Ovary (tissue), 9 donors: ENCODE data around the gene RAMACL. TPM values are rescaled to one million over a fixed set of nuclear protein-coding genes. Genes with fewer than 3 reads are reported as not detected.

Source experiments
- DNase-seq, 5 donors: peaks; one replicate each; pipeline ENCODE4 v3.0.0-alpha.2; 2019 to 2020
- H3K27ac ChIP-seq, 2 donors: fragments of 200-600 bp; one replicate each; pipeline versions ENCODE4 v1.5.1 to v1.8.0; 2019 to 2022
- H3K27me3 ChIP-seq: fragments of 200-600 bp; one replicate; pipeline ENCODE4 v1.8.0; 2022
- H3K36me3 ChIP-seq: fragments of 200-600 bp; sonication (generic); one replicate; pipeline ENCODE4 v1.5.1; 2019
- H3K4me1 ChIP-seq: one replicate; pipeline ENCODE4 v1.8.1; 2013; ENCODE audit warnings: mild to moderate bottlenecking, moderate library complexity; ENCODE audit not compliant: insufficient read depth
- H3K4me3 ChIP-seq: fragments of 200-600 bp; sonication (generic); one replicate; pipeline ENCODE4 v1.5.1; 2017
- H3K9me3 ChIP-seq, 2 donors: fragments of 200-600 bp in 1 of 2; sonication (generic) in 1 of 2; one replicate each; pipeline versions ENCODE4 v1.5.1 to v1.8.1; 2013 to 2019; ENCODE audit warnings: mild to moderate bottlenecking in 1 of 2, moderate library complexity in 1 of 2
- EP300 ChIP-seq: sonication (generic); formaldehyde crosslinking; IDR thresholded peaks from one replicate; pipeline ENCODE4 v1.6.1; 2017; ENCODE audit warnings: antibody characterized with exemption
- POLR2A ChIP-seq: fragments of 450-650 bp; IDR thresholded peaks from one replicate; pipeline ENCODE4 v1.6.1; 2017; ENCODE audit warnings: antibody characterized with exemption, mild to moderate bottlenecking, moderate library complexity
- WGBS, 3 donors: extraction: QIAGEN DNeasy Blood & Tissue Kit in 1 of 3; methylation state at CpG; one replicate each; pipeline versions ENCODE4 v1.1.5 to v1.1.7; 2013 to 2017; 5-methylcytosine and 5-hydroxymethylcytosine counted together
- intact Hi-C, 4 donors: fragments of 100-400 bp; cut with DNase I; formaldehyde crosslinking; loops; one replicate each; pipeline versions ENCODE4 v1.11.0 to v1.15.1; 2022 to 2023
- polyA plus RNA-seq, 2 donors: library from polyadenylated mRNA; stranded (reverse); fragments of 200-250 nt in 1 of 2; fragments of 350-450 nt in 1 of 2; fragmentation: Illumina TruSeq in 1 of 2; extraction: RNeasy Lipid Tissue Mini Kit (QIAGEN cat#74804) in 1 of 2; gene quantifications; one replicate each; pipeline ENCODE4 v1.2.3, GENCODE V29; 2013 to 2014
- total RNA-seq, 7 donors: library from RNA; depleted of rRNA in 2 of 7; stranded (reverse); fragments of >200 nt in 2 of 7; fragmentation: NEBNext Ultra II Directional in 3 of 7; extraction: Animal tissue kit (Norgen Biotek cat#: 25700) in 3 of 7; gene quantifications; one replicate each; pipeline versions ENCODE4 v1.1.0 to v1.2.4, GENCODE V29; 2016 to 2023
- TF ChIP-seq, protein P1 (sequence below), 3 donors: fragments of 450-650 bp in 2 of 3; fragments of 200-600 bp in 1 of 3; IDR thresholded peaks; one replicate each; pipeline versions ENCODE4 v1.5.1 to v1.8.0; 2016 to 2022; ENCODE audit warnings: antibody characterized with exemption in 3 of 3, mild to moderate bottlenecking in 1 of 3
- donor health status: DM: no; HTN: no; CAD: no; lungs with moderate emphysema.
- donor health status: DM: no; HTN: no; CAD: no.
- donor health status: Bipolar disorder and iron deficiency.
- donor health status: DM: yes; HTN: yes; CAD: no.
- donor health status: DM: no; HTN: no; CAD: no.
- donor health status: DM: yes; HTN: yes; CAD: no.

Gene RAMACL
- total and polyA plus RNA-seq, 9 donors: 0.16 to 6.4 (median 1.3) TPM

DNA sequence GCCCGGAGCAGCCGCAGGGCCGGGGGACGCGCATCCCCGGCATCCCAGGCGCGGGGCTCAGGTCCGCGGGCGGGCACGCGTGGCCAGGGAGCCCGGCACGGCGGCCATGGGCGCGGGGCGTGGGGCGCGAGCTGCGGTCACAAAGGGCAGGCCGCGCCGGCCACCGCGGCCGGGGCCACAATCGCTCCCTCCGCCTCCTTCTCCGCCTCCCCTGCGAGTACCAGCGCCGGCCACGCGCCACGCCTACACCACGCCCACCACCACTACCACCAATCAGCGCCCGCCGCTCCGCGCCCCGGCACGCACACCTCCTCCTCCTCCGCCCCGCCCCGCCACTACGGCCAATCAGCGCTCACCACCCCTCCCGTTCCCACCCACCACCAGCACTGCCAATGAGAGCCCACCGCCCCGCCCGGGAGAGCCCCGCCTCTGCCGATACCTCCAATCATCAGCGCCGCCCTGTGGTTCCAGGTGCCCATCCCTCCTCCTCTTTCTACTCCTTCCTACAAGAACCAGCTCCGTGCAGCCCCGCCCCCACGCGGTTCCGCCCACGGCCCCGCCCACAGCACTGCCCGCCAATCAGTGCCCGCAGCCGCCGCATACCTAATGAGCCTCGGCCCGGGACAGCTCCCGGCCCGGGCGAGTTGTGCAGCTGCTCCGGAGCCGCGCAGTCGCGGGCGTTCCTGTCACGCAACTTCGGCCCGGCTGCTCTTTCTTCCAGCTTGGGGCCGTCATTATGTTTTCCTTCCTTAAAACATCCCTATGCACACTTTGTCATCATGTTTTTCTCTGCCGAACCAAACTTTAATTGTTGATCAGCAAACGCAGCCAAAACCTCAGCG, 40.8 kb upstream of the RAMACL start, which contains the start of gene RPS6KA2:
Gene RPS6KA2 (minus strand): TSS at position 219 of the 842 bp plus-strand sequence. CDS start 232 bp downstream, outside the sequence.
- intact Hi-C loops: no loop called here
- no peaks in the 10 kb centered on the region for H3K36me3 ChIP-seq
- peak within 1 kb of the TSS; percentile 49 to 78 for H3K27ac ChIP-seq
- H3K9me3 ChIP-seq: no peaks in the 10 kb centered on the region
- WGBS, 3 donors: 1% methylated on average over 84 to 87 of the region's 87 CpGs
- no peaks in the 10 kb centered on the region for H3K27me3 ChIP-seq
- TF ChIP-seq EP300 (no peak), POLR2A (peak; percentile 76)
- H3K4me1 ChIP-seq: peaks cover 11% of the 10 kb centered on the region
- DNase-seq: peak; percentile 100
- peak within 1 kb of the TSS; percentile 56 for H3K4me3 ChIP-seq

DNA sequence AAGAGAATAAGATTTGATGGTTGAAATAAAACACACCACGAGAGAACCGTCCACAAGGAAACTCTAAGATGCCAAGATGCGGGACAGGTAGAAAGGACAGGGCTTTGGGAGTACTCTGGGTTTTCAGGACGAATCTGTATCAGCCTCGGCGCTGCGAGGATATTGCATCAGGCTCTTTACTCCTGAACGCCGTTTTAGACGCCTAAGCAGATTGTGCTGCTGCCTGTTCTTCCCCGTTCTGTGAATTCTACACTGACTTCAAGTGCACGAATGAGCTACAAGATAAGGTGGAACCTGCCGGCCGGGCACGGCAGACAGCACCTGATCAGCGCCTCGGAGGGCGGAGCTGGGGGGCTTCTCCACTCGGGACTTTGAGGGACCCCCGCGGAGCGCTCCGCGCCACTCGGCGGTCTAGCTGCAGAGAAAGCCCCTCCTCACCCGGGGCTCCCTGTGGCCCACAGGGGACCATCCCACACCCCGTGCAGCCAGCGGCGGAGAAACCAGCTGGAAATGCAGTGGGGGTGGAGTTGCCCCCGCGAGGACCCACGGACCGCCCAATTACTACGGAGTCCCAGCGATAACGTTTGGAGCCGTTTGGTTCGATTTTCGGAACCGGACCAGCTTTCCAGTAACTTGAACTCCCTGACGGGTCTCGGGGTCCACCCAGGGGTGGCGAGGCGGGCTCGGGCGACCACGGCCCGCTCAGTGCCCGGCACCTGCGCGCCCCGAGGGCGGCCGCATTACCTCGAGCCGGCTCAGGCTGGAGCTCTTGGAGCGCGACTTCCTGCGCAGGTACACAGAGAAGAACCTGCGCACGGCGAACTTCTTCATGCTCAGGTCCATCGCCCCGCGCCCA, 39.9 kb upstream of the RAMACL start:
- no peaks in the 10 kb centered on the region for H3K9me3 ChIP-seq
- peak; percentile 39 to 67 (median 63) for DNase-seq
- H3K36me3 ChIP-seq: no peaks in the 10 kb centered on the region
- WGBS, 3 donors: 1% methylated on average over 65 to 66 of the region's 66 CpGs
- H3K4me3 ChIP-seq: peak overlapping the region; percentile 56
- TF ChIP-seq EP300 (no peak), POLR2A (no peak)
- TF ChIP-seq, protein P1, sequence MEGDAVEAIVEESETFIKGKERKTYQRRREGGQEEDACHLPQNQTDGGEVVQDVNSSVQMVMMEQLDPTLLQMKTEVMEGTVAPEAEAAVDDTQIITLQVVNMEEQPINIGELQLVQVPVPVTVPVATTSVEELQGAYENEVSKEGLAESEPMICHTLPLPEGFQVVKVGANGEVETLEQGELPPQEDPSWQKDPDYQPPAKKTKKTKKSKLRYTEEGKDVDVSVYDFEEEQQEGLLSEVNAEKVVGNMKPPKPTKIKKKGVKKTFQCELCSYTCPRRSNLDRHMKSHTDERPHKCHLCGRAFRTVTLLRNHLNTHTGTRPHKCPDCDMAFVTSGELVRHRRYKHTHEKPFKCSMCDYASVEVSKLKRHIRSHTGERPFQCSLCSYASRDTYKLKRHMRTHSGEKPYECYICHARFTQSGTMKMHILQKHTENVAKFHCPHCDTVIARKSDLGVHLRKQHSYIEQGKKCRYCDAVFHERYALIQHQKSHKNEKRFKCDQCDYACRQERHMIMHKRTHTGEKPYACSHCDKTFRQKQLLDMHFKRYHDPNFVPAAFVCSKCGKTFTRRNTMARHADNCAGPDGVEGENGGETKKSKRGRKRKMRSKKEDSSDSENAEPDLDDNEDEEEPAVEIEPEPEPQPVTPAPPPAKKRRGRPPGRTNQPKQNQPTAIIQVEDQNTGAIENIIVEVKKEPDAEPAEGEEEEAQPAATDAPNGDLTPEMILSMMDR (IDR thresholded peaks at IDR 0.05): no peak
- peaks cover 11% of the 10 kb centered on the region for H3K4me1 ChIP-seq
- peak overlapping the region; percentile 49 to 60 for H3K27ac ChIP-seq
- H3K27me3 ChIP-seq: no peaks in the 10 kb centered on the region
- intact Hi-C loops: no loop called here

DNA sequence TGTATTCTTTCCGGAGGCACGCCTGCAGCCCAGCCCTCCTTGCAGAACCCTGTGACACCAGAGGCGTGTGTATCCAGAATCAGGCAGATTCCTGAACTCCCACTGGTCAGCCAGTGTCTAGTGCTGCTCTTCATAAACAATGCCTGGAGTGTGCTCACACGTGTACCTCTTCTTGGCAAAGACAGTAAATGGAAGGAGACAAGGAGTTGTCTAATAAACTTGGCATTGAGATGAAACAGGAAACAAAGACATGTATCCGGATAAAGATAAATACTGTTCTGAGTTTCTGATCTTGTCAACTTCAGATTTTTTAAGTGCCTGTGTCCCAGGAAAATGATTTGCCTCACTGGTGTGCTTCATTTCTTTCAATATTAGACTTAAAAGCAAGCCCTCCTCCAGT, 38.9 kb upstream of the RAMACL start:
- intact Hi-C loops: no loop called here

DNA sequence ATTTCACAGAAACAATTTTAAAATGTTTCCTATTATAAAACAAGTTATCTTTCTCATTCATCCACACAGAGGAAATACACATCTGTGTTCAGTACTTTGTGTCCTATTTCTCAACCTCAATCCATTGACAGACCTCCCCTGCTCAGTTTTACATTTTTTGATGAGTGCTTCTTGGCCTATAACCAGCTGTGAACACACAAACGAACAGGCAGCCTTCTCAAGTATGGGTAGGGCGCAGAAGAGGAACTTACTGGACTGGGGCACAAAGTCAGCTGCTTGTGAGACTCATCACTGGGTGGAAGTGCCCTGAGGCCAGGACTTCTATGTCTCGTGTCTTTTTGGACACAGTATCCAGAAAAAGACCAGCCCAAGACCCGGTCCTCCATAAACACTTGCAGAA, 37.8 kb upstream of the RAMACL start:
- H3K27me3 ChIP-seq: no peaks in the 10 kb centered on the region
- no peak overlapping the region for H3K4me3 ChIP-seq
- H3K9me3 ChIP-seq: no peaks in the 10 kb centered on the region
- no peak overlapping the region for H3K27ac ChIP-seq
- TF ChIP-seq, protein P1 (IDR thresholded peaks at IDR 0.05): no peak
- TF ChIP-seq EP300: no peak
- no peak for TF ChIP-seq POLR2A
- peak in 1 of 5 donors; percentile 30 for DNase-seq
- 28 to 37% (median 34%) methylated on average over 4 of the region's 4 CpGs for WGBS, 3 donors
- peaks cover 22% of the 10 kb centered on the region for H3K4me1 ChIP-seq
- H3K36me3 ChIP-seq: no peaks in the 10 kb centered on the region
- intact Hi-C loops: no loop called here

More for the DNA sequence above, 38.9 kb upstream of the RAMACL start:
- H3K36me3 ChIP-seq: no peaks in the 10 kb centered on the region
- peaks cover 17% of the 10 kb centered on the region for H3K4me1 ChIP-seq
- peak in 1 of 5 donors; percentile 30 for DNase-seq
- TF ChIP-seq POLR2A (no peak), EP300 (no peak)
- TF ChIP-seq, protein P1 (IDR thresholded peaks at IDR 0.05): no peak
- H3K4me3 ChIP-seq: peak overlapping the region; percentile 56
- H3K9me3 ChIP-seq: no peaks in the 10 kb centered on the region
- H3K27me3 ChIP-seq: no peaks in the 10 kb centered on the region
- 11 to 23% (median 14%) methylated on average over 5 of the region's 5 CpGs for WGBS, 3 donors
- no peak overlapping the region for H3K27ac ChIP-seq
